GM21447 (cell line): ENCODE results near the gene FMO5.
"Not testable (repeated sequence)": the region's sequence is repeated elsewhere in the genome, so short reads cannot be mapped to it uniquely, and the experiment has no call there.

Experiments used
- ATAC-seq: cut with Tn5 transposase; IDR thresholded peaks from one replicate; pipeline ENCODE4 v1.9.1; 2021; ENCODE audit not compliant: unreplicated experiment

The FMO5 gene

DNA sequence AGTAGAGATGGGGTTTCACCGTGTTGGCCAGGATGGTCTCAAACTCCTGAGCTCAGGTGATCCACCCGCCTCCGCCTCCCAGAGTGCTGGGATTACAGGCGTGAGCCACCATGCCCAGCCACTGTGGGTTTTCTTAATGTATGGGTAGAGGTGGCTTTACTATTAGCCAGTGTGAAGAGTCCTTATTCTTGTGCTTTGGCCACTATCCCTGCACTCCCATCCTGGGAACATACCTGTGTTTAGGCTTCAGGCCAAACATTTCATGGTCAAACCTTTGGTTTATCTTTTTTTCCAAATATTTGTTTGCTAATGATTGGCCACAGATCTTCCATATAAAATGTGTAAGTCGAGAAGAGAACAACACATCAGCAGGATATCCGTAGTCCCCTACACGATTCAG is 16.5 kb downstream of the FMO5 start:
- no peak for ATAC-seq

DNA sequence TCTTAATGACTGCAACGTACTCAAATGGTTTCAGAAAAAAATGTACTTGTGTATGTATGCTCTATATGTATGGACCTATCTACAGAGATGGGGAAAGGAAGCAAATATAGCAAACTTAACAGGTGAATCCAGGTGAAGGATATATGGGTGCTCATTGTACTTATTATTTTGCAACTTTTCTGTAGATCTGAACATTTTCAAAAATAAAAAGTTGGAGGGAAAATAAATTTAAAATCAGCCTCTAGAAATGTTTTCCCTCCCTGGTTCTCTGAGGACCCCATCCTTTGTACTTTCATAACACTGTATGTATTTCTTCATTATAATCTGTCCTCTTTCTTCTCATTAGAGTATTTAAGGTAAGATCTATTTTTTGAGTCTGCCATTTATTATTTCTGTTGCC is 17.9 kb downstream of the FMO5 start:
- ATAC-seq: no peak

- ATAC-seq: no peak
These were observed 21.1 kb downstream of the FMO5 start for GRCh38 chr1:147204080-147204479.

DNA sequence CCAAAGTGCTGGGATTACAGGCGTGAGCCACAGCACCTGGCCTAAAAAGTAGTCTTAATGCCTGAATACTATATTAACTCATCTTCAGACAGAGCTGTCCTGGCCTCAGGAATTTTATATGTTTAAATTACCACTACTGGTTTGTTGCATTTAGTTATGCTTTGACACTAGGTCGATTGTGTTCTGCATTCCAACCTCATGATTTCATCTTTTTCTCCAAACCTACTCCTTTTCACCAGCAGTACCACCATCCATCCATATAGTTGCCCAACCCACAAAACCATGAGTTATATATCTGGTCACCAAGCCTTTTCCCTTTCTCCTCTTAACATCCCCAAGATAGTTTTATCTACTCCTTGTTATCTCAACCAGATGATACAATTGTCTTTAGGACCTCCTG is 22.6 kb downstream of the FMO5 start:
- no peak for ATAC-seq

GRCh38 chr1:147201786-147202185 is 23.4 kb downstream of the FMO5 start:
- no peak for ATAC-seq

DNA sequence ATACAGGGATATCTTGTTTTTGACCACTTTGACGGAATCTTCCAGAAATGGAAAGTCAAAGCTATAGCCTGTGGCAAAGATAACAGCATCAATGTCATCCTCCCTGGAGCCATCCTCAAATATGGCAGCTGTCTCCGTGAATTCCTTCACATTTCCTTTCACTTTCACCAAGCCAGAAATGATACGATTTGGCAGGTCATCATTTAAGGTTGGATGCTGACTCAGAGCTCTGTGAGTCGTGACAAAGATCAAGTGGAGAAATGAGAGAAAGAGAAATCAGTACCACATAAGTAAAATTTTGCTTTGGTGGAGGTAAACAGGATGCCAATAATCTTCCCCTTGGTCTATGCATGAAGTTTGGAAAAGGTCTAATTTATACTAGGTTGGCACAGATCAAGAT is 23.9 kb downstream of the FMO5 start:
- ATAC-seq: no peak

GRCh38 chr1:147197324-147197723 is 27.8 kb downstream of the FMO5 start:
- not testable (repeated sequence) for ATAC-seq

DNA sequence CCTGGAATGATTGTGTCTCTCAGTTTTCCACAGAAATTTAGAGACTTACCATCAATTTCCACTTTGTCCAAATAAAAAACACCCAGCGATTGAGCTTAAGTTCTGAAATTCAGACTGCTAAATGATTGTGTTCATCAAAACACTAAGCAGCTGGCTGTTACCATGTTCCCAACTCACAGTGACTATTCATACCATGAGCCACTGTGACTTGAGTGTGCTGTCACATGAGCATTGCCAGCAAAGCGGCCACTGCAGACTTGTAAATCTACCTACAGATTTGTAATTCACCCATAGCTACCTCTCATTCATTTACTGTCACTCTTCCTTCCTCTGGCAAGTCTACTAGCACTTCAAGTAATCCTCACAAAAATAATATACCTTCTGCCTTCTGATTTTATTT is 35.6 kb downstream of the FMO5 start:
- no peak for ATAC-seq

GRCh38 chr1:147185432-147185831 is 39.7 kb downstream of the FMO5 start:
- ATAC-seq: no peak

- no peak for ATAC-seq
These were observed 47.3 kb downstream of the FMO5 start for GRCh38 chr1:147177611-147178380.

DNA sequence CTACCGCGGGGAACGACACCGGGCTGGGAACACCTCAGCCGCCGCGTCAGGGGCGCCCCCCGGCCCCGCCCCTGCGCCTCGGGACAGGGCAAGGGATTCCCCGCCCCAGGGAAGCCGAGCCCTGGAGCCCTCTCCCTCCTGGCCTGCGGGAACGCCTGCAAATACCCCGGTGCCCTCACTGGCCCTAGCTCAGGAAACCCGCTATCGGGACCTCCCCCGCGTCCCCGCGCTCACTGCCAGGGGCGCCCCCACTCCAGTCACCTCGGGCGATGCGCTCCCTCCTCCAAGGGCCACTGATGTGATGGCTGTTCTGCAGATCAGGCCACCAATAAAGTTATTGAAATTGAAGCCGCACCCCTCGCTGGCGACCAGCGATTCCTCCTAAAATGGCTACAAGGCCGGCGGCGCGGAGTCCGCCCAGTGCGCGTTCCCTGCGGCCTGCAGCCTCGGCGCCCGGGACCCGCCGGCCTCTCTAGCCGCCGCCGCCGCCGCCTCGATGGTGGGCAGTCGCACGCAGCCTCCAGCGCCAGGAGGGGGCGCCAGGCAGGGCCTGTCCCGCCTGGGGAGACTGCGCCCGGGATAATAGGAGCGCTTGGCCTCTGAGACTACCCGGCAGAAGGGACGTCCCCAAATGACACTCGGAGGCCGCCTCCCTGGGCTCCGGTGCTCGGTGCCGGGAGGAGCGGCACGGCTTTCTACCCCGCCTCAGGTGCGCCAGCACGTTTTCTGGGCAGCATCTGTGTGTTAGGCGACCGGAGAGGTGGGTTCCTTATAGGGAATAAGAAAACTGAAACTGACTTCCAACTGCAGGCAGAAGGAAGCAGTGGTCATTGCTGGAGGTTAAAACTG is 52.7 kb downstream of the FMO5 start, which contains the start of gene PRKAB2:
Gene PRKAB2, minus strand, starts transcription at position 303 of the 849 bp plus-strand sequence. CDS start 326 bp downstream, outside the sequence.
- peak; percentile 77 for ATAC-seq

- no peak for ATAC-seq
These were observed 53.6 kb downstream of the FMO5 start for GRCh38 chr1:147171399-147172167.

DNA sequence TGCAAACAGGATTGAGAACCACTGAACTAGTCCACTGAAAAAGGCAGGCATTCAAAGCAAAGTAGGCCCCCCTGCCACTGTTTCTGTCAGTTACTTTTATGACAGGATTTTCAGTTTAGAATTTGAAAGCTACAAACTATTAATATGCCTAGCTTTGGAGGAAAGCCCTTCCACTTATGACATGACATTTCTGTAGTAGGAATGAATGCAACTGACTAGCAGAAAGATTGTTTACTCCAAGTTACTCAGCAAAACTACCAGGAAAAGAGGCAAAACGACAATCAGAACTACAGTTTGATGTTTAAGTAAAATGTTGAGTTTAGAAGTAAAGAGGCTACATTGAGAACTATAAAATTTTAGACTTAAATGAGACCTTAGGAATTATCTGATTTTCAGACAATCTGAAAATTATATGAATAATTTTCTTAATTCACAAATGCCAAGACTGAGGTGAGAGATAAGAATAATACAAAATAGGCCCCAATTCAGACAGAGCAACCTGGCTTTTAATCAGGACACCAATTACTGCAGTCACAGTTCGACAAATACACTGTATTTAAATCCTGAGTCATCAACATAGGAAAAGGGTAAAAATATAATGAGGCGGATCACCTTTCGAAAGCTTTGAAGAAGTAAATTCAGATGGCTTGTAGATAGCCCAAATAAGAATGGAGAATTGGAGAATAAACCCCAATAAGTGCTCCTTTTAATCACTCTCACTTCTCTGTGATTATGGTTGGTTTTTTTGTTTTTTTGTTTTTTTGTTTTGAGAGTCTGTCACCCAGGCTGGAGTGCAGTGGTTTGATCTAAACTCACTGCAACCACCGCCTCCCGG is 55.1 kb downstream of the FMO5 start:
- no peak for ATAC-seq

DNA sequence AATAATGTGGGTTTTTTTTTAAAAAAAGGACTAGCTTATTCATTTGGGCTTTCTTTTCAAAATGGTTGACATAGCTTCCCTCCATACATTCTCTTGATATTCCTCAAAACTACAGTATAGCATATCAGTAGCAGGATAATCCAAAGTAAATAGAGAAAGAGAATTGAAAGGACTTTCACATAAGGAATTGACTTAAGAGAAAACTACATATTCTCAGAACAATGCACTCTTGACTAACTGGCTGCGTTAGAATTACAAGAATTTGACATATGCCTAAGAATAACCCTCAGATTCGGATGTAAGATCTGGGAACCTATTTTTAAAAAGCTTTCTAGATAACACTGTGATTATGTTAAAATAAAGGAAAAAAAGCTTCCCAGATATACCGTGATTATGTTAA is 56.0 kb downstream of the FMO5 start:
- no peak for ATAC-seq

DNA sequence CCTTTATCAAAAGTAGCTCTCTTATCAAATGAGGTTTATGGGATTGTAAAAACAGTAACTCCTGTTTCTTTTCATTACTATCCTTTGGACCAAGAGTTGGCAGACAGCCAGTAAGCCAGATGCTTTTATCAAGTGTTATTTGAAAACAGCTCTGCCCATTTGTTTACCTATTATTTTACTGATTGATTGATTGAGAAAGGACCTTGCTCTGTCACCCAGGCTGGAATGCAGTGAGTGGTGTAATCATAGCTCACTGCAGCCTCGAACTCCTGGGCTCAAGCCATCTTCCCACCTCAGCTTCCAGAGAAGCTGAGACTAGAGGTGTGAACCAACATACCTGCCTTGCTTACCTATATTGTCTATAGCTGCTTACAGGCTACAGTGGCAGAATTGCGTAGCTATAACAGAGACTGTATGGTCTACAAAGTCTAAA is 56.5 kb downstream of the FMO5 start:
- ATAC-seq: no peak

DNA sequence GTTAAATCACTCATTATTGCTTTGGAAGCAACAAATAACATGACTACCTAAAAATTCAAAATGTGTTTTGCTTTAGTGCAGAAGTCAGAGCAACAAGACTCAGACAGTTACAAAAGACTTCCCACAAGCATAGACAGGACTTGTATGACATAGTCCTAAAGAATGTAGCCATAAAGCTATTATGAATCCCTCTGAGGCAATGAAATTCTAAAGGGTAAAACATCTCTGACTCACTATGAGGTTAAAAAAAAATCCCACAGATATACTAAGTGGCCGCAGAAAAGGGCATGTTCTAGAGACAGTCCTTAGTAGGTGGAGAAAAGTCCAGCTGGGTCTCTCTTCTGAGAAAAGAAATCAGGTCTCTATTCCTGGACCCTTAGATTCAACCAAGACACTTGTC is 57.8 kb downstream of the FMO5 start:
- ATAC-seq: no peak

DNA sequence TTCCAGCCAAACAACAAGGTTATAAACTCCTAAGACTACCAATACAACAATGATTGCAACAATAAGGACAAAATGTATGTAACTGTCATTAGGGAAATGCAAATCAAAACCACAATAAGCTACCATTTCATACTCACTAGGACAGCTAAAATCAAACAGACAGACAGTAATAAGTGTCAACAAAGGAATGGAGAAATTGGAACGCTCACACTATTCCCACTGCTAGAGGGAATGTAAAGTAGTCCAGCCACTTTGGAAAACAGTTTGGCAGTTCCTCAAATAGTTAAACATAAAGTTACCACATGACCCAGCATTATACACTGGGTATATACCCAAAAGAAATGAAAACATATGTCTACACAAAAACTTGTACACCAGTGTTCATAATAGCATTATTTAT is 62.1 kb downstream of the FMO5 start:
- no peak for ATAC-seq

- no peak for ATAC-seq
These were observed 63.0 kb downstream of the FMO5 start for GRCh38 chr1:147162093-147162492.

DNA sequence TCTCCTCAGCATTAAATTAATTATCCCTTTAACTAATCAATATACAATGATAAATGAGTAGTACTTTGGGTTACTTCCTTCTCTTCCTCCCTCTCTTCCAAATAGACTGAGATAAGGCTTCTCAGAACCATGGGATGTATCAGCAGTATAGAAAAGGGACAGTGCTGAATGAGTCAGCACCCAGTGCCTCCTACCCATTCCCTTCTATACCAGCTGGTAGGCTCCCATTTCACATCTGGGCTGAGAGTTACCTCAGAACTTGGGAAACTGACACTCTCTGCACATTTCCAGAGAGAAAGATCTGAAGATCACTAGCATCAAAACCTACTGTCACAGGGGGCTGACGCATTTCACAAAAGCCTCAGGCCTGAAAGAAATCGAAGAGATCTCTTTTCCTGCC is 68.0 kb downstream of the FMO5 start:
- not testable (repeated sequence) for ATAC-seq

GRCh38 chr1:147156642-147157041 is 68.5 kb downstream of the FMO5 start:
- no peak for ATAC-seq
